ENCODE results near the gene PARG.

DNA sequence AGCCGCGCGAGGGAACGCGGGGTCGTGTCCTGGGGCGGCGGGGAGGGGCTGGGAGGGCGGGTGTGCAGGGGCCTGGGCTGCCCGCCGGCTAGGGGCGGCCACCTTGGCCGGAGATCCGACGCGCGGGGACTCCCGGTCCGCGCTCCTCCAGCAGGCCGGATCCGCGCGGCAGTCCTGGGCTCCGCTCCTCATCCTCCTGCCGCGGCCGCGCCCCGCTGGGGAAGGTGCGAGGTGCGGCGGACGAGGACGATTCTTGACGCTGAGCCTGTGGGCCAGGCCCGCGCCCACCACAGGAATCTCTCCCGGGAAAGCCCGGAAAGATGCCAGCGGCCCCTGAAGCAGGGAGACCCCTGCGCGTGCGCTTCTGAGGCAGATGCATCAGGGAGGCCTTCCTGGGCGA, 173.1 kb downstream of the PARG start:
- TF ChIP-seq, protein P1, sequence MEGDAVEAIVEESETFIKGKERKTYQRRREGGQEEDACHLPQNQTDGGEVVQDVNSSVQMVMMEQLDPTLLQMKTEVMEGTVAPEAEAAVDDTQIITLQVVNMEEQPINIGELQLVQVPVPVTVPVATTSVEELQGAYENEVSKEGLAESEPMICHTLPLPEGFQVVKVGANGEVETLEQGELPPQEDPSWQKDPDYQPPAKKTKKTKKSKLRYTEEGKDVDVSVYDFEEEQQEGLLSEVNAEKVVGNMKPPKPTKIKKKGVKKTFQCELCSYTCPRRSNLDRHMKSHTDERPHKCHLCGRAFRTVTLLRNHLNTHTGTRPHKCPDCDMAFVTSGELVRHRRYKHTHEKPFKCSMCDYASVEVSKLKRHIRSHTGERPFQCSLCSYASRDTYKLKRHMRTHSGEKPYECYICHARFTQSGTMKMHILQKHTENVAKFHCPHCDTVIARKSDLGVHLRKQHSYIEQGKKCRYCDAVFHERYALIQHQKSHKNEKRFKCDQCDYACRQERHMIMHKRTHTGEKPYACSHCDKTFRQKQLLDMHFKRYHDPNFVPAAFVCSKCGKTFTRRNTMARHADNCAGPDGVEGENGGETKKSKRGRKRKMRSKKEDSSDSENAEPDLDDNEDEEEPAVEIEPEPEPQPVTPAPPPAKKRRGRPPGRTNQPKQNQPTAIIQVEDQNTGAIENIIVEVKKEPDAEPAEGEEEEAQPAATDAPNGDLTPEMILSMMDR (IDR thresholded peaks at IDR 0.05): no peak
- no peak for TF ChIP-seq POLR2AphosphoS5 (IDR thresholded peaks at IDR 0.05; ENCODE audit: insufficient read depth in 1 of 2, low read depth in 1 of 2)
- TF ChIP-seq POLR2A (IDR thresholded peaks at IDR 0.05): no peak
